Measurements from ENCODE around the gene HTR3A.

HTR3A gene

GRCh38 chr11:113980785-113981184 lies 5.9 kb downstream of the HTR3A start:
- no peak for DNase-seq

- DNase-seq, result no peak
These were observed 7.4 kb downstream of the HTR3A start for GRCh38 chr11:113982306-113982705.

GRCh38 chr11:113984781-113985180 lies 9.9 kb downstream of the HTR3A start:
- DNase-seq, result no peak

GRCh38 chr11:113985906-113986305 lies 11.0 kb downstream of the HTR3A start:
- no peak for DNase-seq

GRCh38 chr11:113986351-113987140 lies 11.6 kb downstream of the HTR3A start:
- no peak for DNase-seq

GRCh38 chr11:113989381-113989780 lies 14.5 kb downstream of the HTR3A start:
- no peak for DNase-seq

- DNase-seq, result no peak
These were observed 15.0 kb downstream of the HTR3A start for GRCh38 chr11:113989916-113990315.

GRCh38 chr11:113991170-113991569 lies 16.3 kb downstream of the HTR3A start:
- DNase-seq, result no peak

GRCh38 chr11:113991718-113992458 lies 17.0 kb downstream of the HTR3A start:
- DNase-seq, result no peak

- DNase-seq, result no peak
These were observed 17.7 kb downstream of the HTR3A start for GRCh38 chr11:113992459-113993110.

GRCh38 chr11:113994077-113994954 lies 19.4 kb downstream of the HTR3A start:
- peak in 2 of 4 experiments; percentile 6 to 7 for DNase-seq

- no peak for DNase-seq
These were observed 22.6 kb downstream of the HTR3A start for GRCh38 chr11:113997473-113997872.

GRCh38 chr11:113998574-113998973 lies 23.7 kb downstream of the HTR3A start:
- no peak for DNase-seq

- no peak for DNase-seq
These were observed 25.6 kb downstream of the HTR3A start for GRCh38 chr11:114000526-114000925.

- DNase-seq, result no peak
These were observed 26.5 kb downstream of the HTR3A start for GRCh38 chr11:114001416-114001815.

GRCh38 chr11:114008331-114008730 lies 33.4 kb downstream of the HTR3A start:
- no peak for DNase-seq

- DNase-seq, result no peak
These were observed 36.0 kb downstream of the HTR3A start for GRCh38 chr11:114010931-114011330.

- no peak for DNase-seq
These were observed 36.5 kb downstream of the HTR3A start for GRCh38 chr11:114011443-114011842.

- DNase-seq, result no peak
These were observed 40.2 kb downstream of the HTR3A start for GRCh38 chr11:114015117-114015516.

- DNase-seq, result no peak
These were observed 42.1 kb downstream of the HTR3A start for GRCh38 chr11:114016986-114017385.

- no peak for DNase-seq
These were observed 42.8 kb downstream of the HTR3A start for GRCh38 chr11:114017723-114018122.

GRCh38 chr11:114019046-114019445 lies 44.1 kb downstream of the HTR3A start:
- no peak for DNase-seq

- DNase-seq, result no peak
These were observed 44.7 kb downstream of the HTR3A start for GRCh38 chr11:114019574-114019973.

All from activated CD4-positive, CD25-positive, alpha-beta regulatory T cell (primary cell).